Naive thymus-derived CD4-positive, alpha-beta T cell (primary cell): ENCODE measurements around the gene COPG2. TPM values are rescaled to one million over a fixed set of nuclear protein-coding genes. Genes with fewer than 3 reads are reported as not detected.

Experiments
- ATAC-seq: fragments of 150-1000 bp; cut with Tn5 transposase; 2 replicates; pipeline ENCODE4 v1.10.0; 2021; ENCODE audit warnings: mild to moderate bottlenecking, moderate library complexity
- CTCF ChIA-PET: fragments of 350-600 bp; sonication (Branson Sonifier 250); formaldehyde crosslinking; loops from one replicate; lab custom pipeline; 2021; ENCODE audit warnings: antibody characterized with exemption; lab: Charles Lee
- POLR2A ChIA-PET: fragments of 350-600 bp; sonication (Branson Sonifier 250); formaldehyde crosslinking; loops from one replicate; lab custom pipeline; 2021; ENCODE audit warnings: antibody characterized with exemption, inconsistent platforms; lab: Charles Lee
- DNase-seq, 9 donors: peaks; one replicate each; pipeline versions ENCODE4 v3.0.0 to v3.0.0-alpha.2; 2020 to 2022; ENCODE audit warnings: mixed read lengths in 1 of 9
- H3K27ac ChIP-seq: one replicate; pipeline ENCODE4 v1.7.0; 2013; ENCODE audit warnings: mild to moderate bottlenecking, low read depth, low read length, moderate library complexity
- H3K27me3 ChIP-seq, 2 donors: one replicate each; pipeline ENCODE4 v1.7.0; 2013; ENCODE audit warnings: low read length in 2 of 2, mild to moderate bottlenecking in 2 of 2, moderate library complexity in 2 of 2; ENCODE audit not compliant: control insufficient read depth in 2 of 2, insufficient read depth in 2 of 2
- H3K36me3 ChIP-seq, 3 experiments: 1 replicate in 2 of 3; 2 replicates in 1 of 3; pipeline ENCODE4 v1.7.0; 2013; ENCODE audit warnings: low read length in 3 of 3, mild to moderate bottlenecking in 3 of 3, moderate library complexity in 1 of 3; ENCODE audit not compliant: insufficient read depth in 3 of 3, control insufficient read depth in 2 of 3
- H3K4me1 ChIP-seq, 2 donors: one replicate each; pipeline ENCODE4 v1.7.0; 2013; ENCODE audit warnings: low read length in 2 of 2, mild to moderate bottlenecking in 2 of 2, moderate library complexity in 1 of 2; ENCODE audit not compliant: control insufficient read depth in 2 of 2, insufficient read depth in 2 of 2
- H3K4me3 ChIP-seq: 2 replicates; pipeline ENCODE4 v1.7.0; 2013; ENCODE audit warnings: mild to moderate bottlenecking, low read length
- H3K9me3 ChIP-seq, 3 experiments: 1 replicate in 2 of 3; 2 replicates in 1 of 3; pipeline ENCODE4 v1.7.0; 2013; ENCODE audit warnings: low read length in 3 of 3; ENCODE audit not compliant: control insufficient read depth in 2 of 3
- H3K27ac Mint-ChIP-seq, 9 donors: one replicate each; pipeline ENCODE4 v1.8.0; 2020 to 2022; ENCODE audit warnings: mixed read lengths in 9 of 9, mild to moderate bottlenecking in 8 of 9, moderate library complexity in 5 of 9, inconsistent platforms in 2 of 9
- H3K27me3 Mint-ChIP-seq, 5 donors: one replicate each; pipeline ENCODE4 v1.8.0; 2021 to 2022; ENCODE audit warnings: mixed read lengths in 5 of 5, mild to moderate bottlenecking in 1 of 5
- H3K36me3 Mint-ChIP-seq, 5 donors: one replicate each; pipeline ENCODE4 v1.8.0; 2020 to 2022; ENCODE audit warnings: mixed read lengths in 5 of 5, mild to moderate bottlenecking in 3 of 5, inconsistent platforms in 1 of 5
- H3K4me1 Mint-ChIP-seq, 7 donors: one replicate each; pipeline ENCODE4 v1.8.0; 2020 to 2022; ENCODE audit warnings: mixed read lengths in 7 of 7, mild to moderate bottlenecking in 3 of 7, inconsistent platforms in 1 of 7
- H3K4me3 Mint-ChIP-seq, 10 donors: one replicate each; pipeline ENCODE4 v1.8.0; 2020 to 2022; ENCODE audit warnings: mild to moderate bottlenecking in 10 of 10, mixed read lengths in 10 of 10, moderate library complexity in 6 of 10, inconsistent platforms in 2 of 10
- H3K9me3 Mint-ChIP-seq, 11 donors: one replicate each; pipeline ENCODE4 v1.8.0; 2020 to 2022; ENCODE audit warnings: mixed read lengths in 11 of 11, mild to moderate bottlenecking in 4 of 11, inconsistent platforms in 1 of 11, moderate library complexity in 1 of 11
- intact Hi-C, 2 donors: fragments of 100-400 bp; cut with micrococcal nuclease; formaldehyde crosslinking; loops; one replicate each; pipeline ENCODE4 v1.15.1; 2023
- polyA plus RNA-seq, 2 donors: library from polyadenylated mRNA; unstranded; fragments of 300-500 nt; fragmentation: Illumina TruSeq; gene quantifications; one replicate each; pipeline ENCODE4 v1.2.3, GENCODE V29; 2021
- total RNA-seq, 6 experiments: library from RNA in 5 of 6; stranded (reverse) in 5 of 6; gene quantifications; 1 replicate in 5 of 6; 2 replicates in 1 of 6; pipeline ENCODE4 v1.2.3 and lab custom pipeline; 2021 to 2026

Gene COPG2
- total and polyA plus RNA-seq, 7 experiments from 2014 or later: 2.6 to 12.4 (median 8.3) TPM

- ATAC-seq (no peak), DNase-seq (no peak)
- POLR2A ChIA-PET: no interaction called here
- no peak overlapping the region for H3K27ac Mint-ChIP-seq
- no peaks in the 10 kb centered on the region for H3K36me3 Mint-ChIP-seq
- peaks cover 0 to 7% (median 4%) of the 10 kb centered on the region in 7 donors for H3K4me1 Mint-ChIP-seq
- Histone ChIP-seq H3K4me3 (no peak overlapping the region), H3K4me1 (no peaks in the 10 kb centered on the region), H3K27ac (no peak overlapping the region), H3K9me3 (no peaks in the 10 kb centered on the region), H3K27me3 (no peaks in the 10 kb centered on the region), H3K36me3 (no peaks in the 10 kb centered on the region)
- intact Hi-C loops: no loop called here
- peaks cover 0 to 3% (median 0%) of the 10 kb centered on the region in 11 donors for H3K9me3 Mint-ChIP-seq
- H3K4me3 Mint-ChIP-seq: no peak overlapping the region
- peaks cover 0 to 13% (median 6%) of the 10 kb centered on the region in 5 donors for H3K27me3 Mint-ChIP-seq
- CTCF ChIA-PET: no interaction called here
Measured at GRCh38 chr7:130674456-130674855, 5.9 kb upstream of the COPG2 start.

DNA sequence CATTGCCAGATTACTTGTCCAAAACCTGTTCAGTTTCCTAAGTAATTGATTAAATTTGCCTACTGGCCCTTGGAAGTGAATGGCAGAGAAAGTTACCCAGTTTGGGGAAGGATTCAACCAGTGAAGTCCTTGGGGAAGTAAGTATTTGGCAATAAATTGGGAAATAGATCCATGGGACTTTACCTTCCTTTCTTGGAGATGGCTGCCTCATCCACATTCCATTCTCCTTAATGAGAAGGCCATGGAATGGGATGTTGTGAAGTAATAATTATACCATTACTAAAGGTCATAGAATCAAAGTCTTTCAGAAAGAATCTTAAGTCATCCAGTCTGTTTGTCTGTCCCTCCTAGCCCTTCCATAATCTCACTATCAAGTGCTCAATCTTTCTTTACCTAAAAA, 4.5 kb upstream of the COPG2 start:
- no peak overlapping the region for H3K27ac ChIP-seq
- no peaks in the 10 kb centered on the region for H3K36me3 Mint-ChIP-seq
- ChIA-PET CTCF (interaction anchor here (0.7 kb wide), 1 partner anchor 427 kb away, joined by 3 read pairs; no protein-coding TSS in a partner anchor), POLR2A (no interaction called here)
- no peak overlapping the region for H3K4me3 Mint-ChIP-seq
- H3K4me3 ChIP-seq: no peak overlapping the region
- DNase-seq (no peak), ATAC-seq (no peak)
- peaks cover 0 to 2% (median 0%) of the 10 kb centered on the region in 11 donors for H3K9me3 Mint-ChIP-seq
- intact Hi-C loops: no loop called here
- no peaks in the 10 kb centered on the region for H3K9me3 ChIP-seq
- H3K27ac Mint-ChIP-seq: no peak overlapping the region
- no peaks in the 10 kb centered on the region for H3K27me3 ChIP-seq
- no peaks in the 10 kb centered on the region for H3K36me3 ChIP-seq
- H3K4me1 Mint-ChIP-seq: peaks cover 0 to 14% (median 11%) of the 10 kb centered on the region in 7 donors
- H3K4me1 ChIP-seq: no peaks in the 10 kb centered on the region
- peaks cover 0 to 13% (median 6%) of the 10 kb centered on the region in 5 donors for H3K27me3 Mint-ChIP-seq

GRCh38 chr7:130672146-130672545, 3.6 kb upstream of the COPG2 start:
- Mint-ChIP-seq H3K27ac (no peak overlapping the region), H3K4me3 (no peak overlapping the region), H3K4me1 (peaks cover 6 to 21% (median 18%) of the 10 kb centered on the region in 7 donors), H3K36me3 (no peaks in the 10 kb centered on the region), H3K9me3 (peaks cover 0 to 2% (median 0%) of the 10 kb centered on the region in 11 donors), H3K27me3 (peaks cover 0 to 13% (median 4%) of the 10 kb centered on the region in 5 donors)
- CTCF ChIA-PET: no interaction called here
- ATAC-seq (no peak), DNase-seq (no peak)
- Histone ChIP-seq H3K9me3 (no peaks in the 10 kb centered on the region), H3K4me1 (no peaks in the 10 kb centered on the region), H3K27ac (no peak overlapping the region), H3K36me3 (no peaks in the 10 kb centered on the region), H3K4me3 (no peak overlapping the region), H3K27me3 (no peaks in the 10 kb centered on the region)
- POLR2A ChIA-PET: no interaction called here
- intact Hi-C loops: no loop called here

DNA sequence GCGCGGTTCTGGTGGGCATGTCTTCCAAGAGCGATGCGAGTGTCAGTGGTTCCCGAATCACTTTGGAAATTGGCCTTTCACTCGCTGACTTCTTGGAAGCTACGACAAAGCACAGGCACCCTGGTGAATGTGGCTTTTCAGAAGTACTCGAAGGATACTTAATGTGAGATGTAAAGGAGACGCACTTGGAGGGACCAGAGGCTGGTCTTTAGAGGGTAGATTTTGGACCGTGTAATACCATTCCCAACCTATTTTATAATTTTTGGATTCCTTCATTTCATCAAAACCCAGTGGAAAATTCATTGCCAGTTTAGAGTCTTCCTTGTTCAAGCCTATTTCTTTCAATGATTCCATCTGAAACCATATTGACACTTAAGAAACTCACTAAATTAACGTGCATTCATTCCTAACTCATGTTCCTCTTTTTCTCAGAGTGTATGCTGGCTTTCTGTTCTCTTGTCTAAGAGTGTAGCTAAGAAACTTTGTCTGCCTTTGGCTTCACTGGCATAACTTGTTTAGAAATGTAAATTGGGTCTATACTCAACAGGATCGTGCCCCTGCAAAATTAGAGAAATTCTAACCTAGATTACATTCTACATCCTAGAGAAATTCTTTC, 645 bp upstream of the COPG2 start:
- peak overlapping the region; percentile 73 for H3K27ac ChIP-seq
- H3K27ac Mint-ChIP-seq: peak overlapping the region; percentile 38 to 93 (median 78)

DNA sequence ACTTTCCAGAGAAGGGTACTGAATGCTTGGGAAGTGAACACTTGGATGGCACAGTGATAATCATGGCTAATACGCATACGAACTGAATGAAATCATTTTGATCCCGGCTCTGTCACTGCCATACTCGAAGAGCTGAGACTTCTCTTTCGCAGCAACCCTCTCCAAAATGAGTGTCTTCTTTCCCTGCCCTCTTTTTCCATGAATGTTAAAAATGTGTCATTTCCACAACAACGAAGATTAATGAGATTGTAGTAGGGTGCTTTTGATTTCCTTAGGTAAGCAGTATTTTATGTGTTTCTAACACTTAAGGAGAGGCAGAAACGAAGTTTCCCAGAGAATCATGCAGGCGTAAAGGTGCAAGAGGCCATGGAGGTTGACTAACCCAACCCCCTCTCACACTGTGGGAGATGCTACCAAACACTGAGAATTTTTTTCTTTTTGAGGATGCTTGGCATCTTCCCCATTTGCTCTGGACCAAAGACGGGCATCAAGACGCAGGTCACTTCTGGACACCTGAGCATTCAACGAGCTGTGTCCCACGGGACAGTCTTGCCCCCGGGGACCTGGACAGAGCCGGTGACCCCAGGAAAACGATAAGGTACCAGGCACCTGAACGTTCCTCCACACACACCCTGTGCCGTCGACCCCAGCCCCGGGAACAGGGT, 823 bp downstream of the COPG2 start:
- no peaks in the 10 kb centered on the region for H3K36me3 ChIP-seq
- Mint-ChIP-seq H3K9me3 (no peaks in the 10 kb centered on the region), H3K27me3 (peaks cover 0 to 6% (median 0%) of the 10 kb centered on the region in 5 donors), H3K36me3 (peaks cover 0 to 9% (median 4%) of the 10 kb centered on the region in 5 donors), H3K27ac (peak overlapping the region; percentile 31 to 93 (median 78)), H3K4me3 (peak overlapping the region; percentile 85 to 95 (median 90)), H3K4me1 (peaks cover 6 to 23% (median 21%) of the 10 kb centered on the region in 7 donors)
- ChIA-PET CTCF (no interaction called here), POLR2A (no interaction called here)
- no peaks in the 10 kb centered on the region for H3K9me3 ChIP-seq
- ATAC-seq (no peak), DNase-seq (peak in 4 of 9 donors; percentile 4 to 17 (median 8))
- H3K4me1 ChIP-seq: no peaks in the 10 kb centered on the region
- intact Hi-C loops: loop anchor here (1.0 to 5.0 kb wide), 12 partner anchors 65 to 1057 kb away; partner anchors contain the start of genes CEP41 (in 2 of the 2), KLHDC10 (in 2 of the 2), UBE2H (in 2 of the 2) and KLF14 (in 1 of the 2)
- no peaks in the 10 kb centered on the region for H3K27me3 ChIP-seq
- H3K4me3 ChIP-seq: peak overlapping the region; percentile 64
- peak overlapping the region; percentile 70 for H3K27ac ChIP-seq

More for the DNA sequence above, 645 bp upstream of the COPG2 start:
- peaks cover 0 to 13% (median 0%) of the 10 kb centered on the region in 5 donors for H3K27me3 Mint-ChIP-seq
- ATAC-seq: no peak
- H3K4me3 ChIP-seq: peak overlapping the region; percentile 56
- CTCF ChIA-PET: interaction anchor here (0.6 kb wide), 1 partner anchor 835 kb away, joined by 4 read pairs; no protein-coding TSS in a partner anchor
- peak overlapping the region; percentile 82 to 95 (median 88) for H3K4me3 Mint-ChIP-seq
- POLR2A ChIA-PET: no interaction called here
- no peaks in the 10 kb centered on the region for H3K27me3 ChIP-seq
- no peaks in the 10 kb centered on the region for H3K9me3 Mint-ChIP-seq
- no peaks in the 10 kb centered on the region for H3K36me3 ChIP-seq
- H3K4me1 ChIP-seq: no peaks in the 10 kb centered on the region
- intact Hi-C loops: loop anchor here (1.0 to 5.0 kb wide), 12 partner anchors 63 to 1058 kb away; partner anchors contain the start of genes CEP41 (in 2 of the 2), KLHDC10 (in 2 of the 2), UBE2H (in 2 of the 2) and KLF14 (in 1 of the 2)
- peaks cover 6 to 23% (median 21%) of the 10 kb centered on the region in 7 donors for H3K4me1 Mint-ChIP-seq
- DNase-seq: peak in 5 of 9 donors; percentile 1 to 32 (median 17)
- no peaks in the 10 kb centered on the region for H3K9me3 ChIP-seq
- H3K36me3 Mint-ChIP-seq: peaks cover 0 to 5% (median 0%) of the 10 kb centered on the region in 5 donors

DNA sequence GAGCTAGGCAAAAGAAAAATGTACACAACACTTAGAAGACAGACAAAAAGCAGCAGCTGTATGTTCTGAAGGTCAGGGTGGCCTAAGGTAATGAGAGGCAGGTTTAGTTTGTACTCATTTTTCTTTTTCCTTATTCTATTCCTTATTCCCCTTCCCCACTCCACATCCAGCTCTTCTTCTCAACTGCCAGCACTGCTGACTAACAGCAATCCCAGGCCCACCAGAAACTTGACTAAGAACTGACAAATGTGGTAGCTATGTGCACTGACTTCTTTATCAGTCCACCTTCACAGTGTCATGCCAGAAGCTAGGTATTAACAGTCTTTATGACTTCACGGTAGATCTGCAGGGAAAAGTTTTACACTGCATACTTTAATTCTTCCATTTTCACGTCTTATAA, 6.1 kb downstream of the COPG2 start:
- POLR2A ChIA-PET: no interaction called here
- Histone ChIP-seq H3K27me3 (no peaks in the 10 kb centered on the region), H3K4me3 (no peak overlapping the region), H3K27ac (no peak overlapping the region), H3K4me1 (no peaks in the 10 kb centered on the region), H3K9me3 (no peaks in the 10 kb centered on the region), H3K36me3 (peaks cover 0 to 16% (median 0%) of the 10 kb centered on the region in 3 experiments)
- no peak for ATAC-seq
- DNase-seq: no peak
- H3K9me3 Mint-ChIP-seq: no peaks in the 10 kb centered on the region
- H3K4me1 Mint-ChIP-seq: peaks cover 4 to 9% (median 6%) of the 10 kb centered on the region in 7 donors
- H3K27me3 Mint-ChIP-seq: no peaks in the 10 kb centered on the region
- CTCF ChIA-PET: no interaction called here
- H3K27ac Mint-ChIP-seq: no peak overlapping the region
- H3K36me3 Mint-ChIP-seq: peaks cover 8 to 48% (median 45%) of the 10 kb centered on the region in 5 donors
- no peak overlapping the region for H3K4me3 Mint-ChIP-seq
- intact Hi-C loops: no loop called here
